Pericardium fibroblast (primary cell): Measurements from ENCODE around the gene SCYGR2. TPM values are rescaled to one million over a fixed set of nuclear protein-coding genes. Genes with fewer than 3 reads are reported as not detected.

ENCODE experiments used
- total RNA-seq: library from RNA; depleted of rRNA; stranded (reverse); fragments of >200 nt; gene quantifications from 2 replicates; pipeline ENCODE4 v1.2.3, GENCODE V29; 2015

Gene SCYGR2, protein sequence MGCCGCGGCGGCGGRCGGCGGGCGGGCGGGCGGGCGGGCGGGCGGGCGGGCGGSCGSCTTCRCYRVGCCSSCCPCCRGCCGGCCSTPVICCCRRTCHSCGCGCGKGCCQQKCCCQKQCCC
- total RNA-seq, result not detected in 2 replicates

DNA sequence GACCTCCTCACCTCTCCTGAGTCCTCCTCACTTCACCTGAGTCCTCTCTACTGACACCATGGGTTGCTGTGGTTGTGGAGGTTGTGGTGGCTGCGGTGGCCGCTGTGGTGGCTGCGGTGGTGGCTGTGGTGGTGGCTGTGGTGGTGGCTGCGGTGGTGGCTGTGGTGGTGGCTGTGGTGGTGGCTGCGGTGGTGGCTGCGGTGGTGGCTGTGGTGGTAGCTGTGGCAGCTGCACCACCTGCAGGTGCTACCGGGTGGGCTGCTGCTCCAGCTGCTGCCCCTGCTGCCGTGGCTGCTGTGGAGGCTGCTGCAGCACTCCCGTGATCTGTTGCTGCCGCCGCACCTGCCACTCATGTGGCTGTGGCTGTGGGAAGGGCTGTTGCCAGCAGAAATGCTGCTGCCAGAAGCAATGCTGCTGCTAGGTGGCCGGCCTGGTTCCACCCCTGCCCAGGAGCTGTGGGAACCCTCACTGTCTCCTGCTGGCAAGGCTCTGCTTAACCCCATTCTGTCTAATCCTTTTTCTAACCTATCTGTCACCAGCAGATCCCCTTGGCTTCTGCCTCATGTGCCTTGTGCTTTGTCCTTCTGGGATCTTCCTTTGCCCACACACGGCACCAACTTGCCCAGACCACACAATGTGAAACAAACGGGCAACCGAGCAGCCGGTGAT lies at the start of gene SCYGR2:
Gene SCYGR2 (plus strand): TSS at position 59 of the 669 bp plus-strand sequence. CDS start 0 bp downstream, at position 59.

DNA sequence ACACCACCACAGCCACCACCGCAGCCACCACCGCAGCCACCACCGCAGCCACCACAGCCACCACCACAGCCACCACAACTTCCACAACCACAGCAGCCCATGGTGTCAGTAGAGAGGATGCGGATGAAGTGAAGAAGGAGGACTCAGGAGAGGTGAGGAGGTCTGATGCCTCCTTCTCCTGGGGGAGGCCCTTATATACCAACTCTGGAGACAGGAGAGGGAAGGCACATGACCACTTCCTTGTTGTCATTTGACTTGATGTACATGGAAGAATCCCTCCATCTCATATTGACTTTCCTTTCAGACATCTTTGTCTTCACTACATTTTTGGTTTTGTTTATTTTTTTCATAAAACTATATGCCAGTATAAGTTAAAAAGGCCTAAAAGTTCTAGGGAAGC lies 16.0 kb downstream of the SCYGR2 start, which contains the start of gene SCYGR3:
Gene SCYGR3 (minus strand): TSS at position 101 of the 400 bp plus-strand sequence. CDS start 0 bp downstream, at position 101.

DNA sequence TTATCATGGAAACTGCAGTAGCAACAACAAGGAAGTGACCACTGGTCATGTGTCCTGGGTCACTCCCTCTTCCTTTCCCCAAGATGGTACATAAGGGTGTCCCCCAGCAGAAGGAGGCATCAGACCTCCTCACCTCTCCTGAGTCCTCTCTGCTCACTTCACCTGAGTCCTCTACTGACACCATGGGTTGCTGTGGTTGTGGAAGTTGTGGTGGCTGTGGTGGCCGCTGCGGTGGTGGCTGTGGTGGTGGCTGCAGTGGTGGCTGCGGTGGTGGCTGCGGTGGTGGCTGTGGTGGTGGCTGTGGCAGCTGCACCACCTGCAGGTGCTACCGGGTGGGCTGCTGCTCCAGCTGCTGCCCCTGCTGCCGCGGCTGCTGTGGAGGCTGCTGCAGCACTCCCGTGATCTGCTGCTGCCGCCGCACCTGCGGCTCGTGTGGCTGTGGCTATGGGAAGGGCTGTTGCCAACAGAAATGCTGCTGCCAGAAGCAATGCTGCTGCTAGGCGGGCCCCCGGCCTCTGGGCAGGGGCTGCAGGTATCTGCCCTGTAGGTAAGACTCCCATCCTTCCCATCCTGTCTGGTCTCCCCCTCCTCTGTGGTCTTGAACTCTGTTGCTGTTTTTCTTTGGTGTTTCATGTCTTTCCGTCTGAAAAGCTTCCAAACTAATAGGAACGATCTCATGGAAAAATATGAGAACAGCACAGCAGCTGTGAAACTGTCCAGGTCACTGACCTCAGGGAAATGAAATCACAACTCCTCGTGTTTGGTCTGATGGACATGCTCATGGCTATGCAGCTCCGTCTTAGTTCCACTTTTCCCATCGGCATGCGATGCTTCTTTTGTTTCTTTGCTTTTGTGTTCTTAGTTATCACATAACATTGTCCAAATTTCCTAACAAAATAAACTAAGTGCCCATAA lies 18.9 kb downstream of the SCYGR2 start, which contains the start of gene SCYGR4:
Gene SCYGR4 (plus strand): TSS at position 183 of the 915 bp plus-strand sequence. CDS start 0 bp downstream, at position 183.

Other genes with a start within 250 kb of the SCYGR2 start
- gene TM4SF20, start 219.6 kb upstream of the SCYGR2 start, total RNA-seq, result not detected in 2 replicates
- gene SCYGR1, start 210.9 kb upstream of the SCYGR2 start, total RNA-seq, result not detected in 2 replicates
- gene AGFG1, start 126.7 kb upstream of the SCYGR2 start, total RNA-seq, result 47.1 and 55.7 TPM in 2 replicates
- not detected in 2 replicates for gene SCYGR3, start 15.9 kb downstream of the SCYGR2 start, total RNA-seq
- gene SCYGR4, start 18.6 kb downstream of the SCYGR2 start, total RNA-seq, result not detected in 2 replicates
- gene SCYGR5, start 67.9 kb downstream of the SCYGR2 start, total RNA-seq, result not detected in 2 replicates
- gene SLC19A3, start 119.1 kb downstream of the SCYGR2 start, total RNA-seq, result 0.85 and 1.8 TPM in 2 replicates
- gene SCYGR6, start 125.9 kb downstream of the SCYGR2 start, total RNA-seq, result not detected in 2 replicates
- not detected in 2 replicates for gene SCYGR7, start 129.4 kb downstream of the SCYGR2 start, total RNA-seq
- gene SCYGR8, start 147.0 kb downstream of the SCYGR2 start, total RNA-seq, result not detected in 2 replicates
- 0.47 and 2.6 TPM in 2 replicates for gene CCL20, start 214.9 kb downstream of the SCYGR2 start, total RNA-seq